ENCODE measurements around the gene GRM7.

DNA sequence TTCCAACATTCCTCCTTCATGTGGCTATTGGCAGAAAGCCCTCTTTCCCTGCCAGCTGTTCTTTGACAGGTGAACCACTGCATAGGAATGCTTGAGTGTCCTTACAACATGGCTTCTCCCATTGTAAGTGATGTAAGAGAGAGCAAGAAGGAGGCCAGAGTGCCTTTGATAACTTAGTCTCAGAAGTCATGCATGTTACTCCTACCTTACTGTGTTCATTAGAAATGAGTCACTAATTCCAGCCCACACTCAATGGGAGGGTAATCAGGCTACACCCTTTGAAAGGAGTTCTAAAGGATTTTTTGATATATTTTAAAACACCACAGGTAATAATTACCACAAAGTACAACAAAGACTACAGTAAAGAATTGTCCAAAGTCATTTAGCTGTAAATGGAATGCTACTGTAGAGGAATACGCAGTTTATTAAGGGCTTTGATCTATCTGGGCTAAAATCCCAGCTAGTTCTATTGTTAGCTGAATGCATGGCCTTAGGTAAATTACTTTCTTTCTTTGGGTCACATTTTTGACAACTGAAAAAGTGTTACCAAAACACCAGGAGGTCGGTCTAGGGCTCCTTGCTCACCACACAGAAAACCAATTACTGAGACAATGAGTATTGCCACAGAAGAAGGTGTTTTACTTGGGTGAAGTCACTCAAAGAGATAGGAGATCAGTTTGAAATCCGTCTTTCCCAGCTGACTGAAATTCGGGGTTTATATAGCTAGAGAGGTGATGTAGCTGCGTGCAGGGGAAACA lies 154.9 kb downstream of the GRM7 start:
- TF ChIP-seq CTCF (IDR thresholded peaks at IDR 0.05): no peak
- no peak for TF ChIP-seq POLR2A (IDR thresholded peaks at IDR 0.05)
